WTC11 (cell line): ENCODE results near the gene TES. TPM values are rescaled to one million over a fixed set of nuclear protein-coding genes. Genes with fewer than 3 reads are reported as not detected.

Source experiments
- ATAC-seq: fragments of 200-7000 bp; cut with Tn5 transposase; 2 replicates; pipeline ENCODE4 v1.10.0; 2021; ENCODE audit warnings: mild to moderate bottlenecking, moderate library complexity
- CTCF ChIA-PET: fragments of 300-600 bp; sonication (Branson Sonifier 250); formaldehyde crosslinking; loops from one replicate; lab custom pipeline; 2021; ENCODE audit warnings: antibody characterized with exemption; lab: Charles Lee
- POLR2A ChIA-PET: fragments of 350-600 bp; sonication (Branson Sonifier 250); formaldehyde crosslinking; loops from one replicate; lab custom pipeline; 2021; ENCODE audit warnings: antibody characterized with exemption; lab: Charles Lee
- DNase-seq: peaks from one replicate; pipeline ENCODE4 v3.0.0; 2021; ENCODE audit warnings: low spot score
- H3K27ac Mint-ChIP-seq: 2 replicates; pipeline ENCODE4 v1.8.0; 2021; ENCODE audit warnings: mixed read lengths
- H3K27me3 Mint-ChIP-seq: 2 replicates; pipeline ENCODE4 v1.8.0; 2021; ENCODE audit warnings: low read depth, mild to moderate bottlenecking, moderate library complexity, mixed read lengths
- H3K36me3 Mint-ChIP-seq: 2 replicates; pipeline ENCODE4 v1.8.0; 2021; ENCODE audit warnings: mixed read lengths
- H3K4me1 Mint-ChIP-seq: 2 replicates; pipeline ENCODE4 v1.8.0; 2022; ENCODE audit warnings: mixed read lengths
- H3K4me3 Mint-ChIP-seq: 2 replicates; pipeline ENCODE4 v1.8.0; 2021; ENCODE audit warnings: mild to moderate bottlenecking, moderate library complexity, mixed read lengths
- H3K9me3 Mint-ChIP-seq: 2 replicates; pipeline ENCODE4 v1.8.0; 2021; ENCODE audit warnings: mixed read lengths
- ARID4B ChIP-seq: sonication (generic); formaldehyde crosslinking; IDR thresholded peaks from 2 replicates; pipeline ENCODE4 v1.8.0; 2023; ENCODE audit warnings: missing genetic modification reagents, mild to moderate bottlenecking, borderline replicate concordance
- ATF1 ChIP-seq: sonication (generic); formaldehyde crosslinking; IDR thresholded peaks from 2 replicates; pipeline ENCODE4 v1.8.1; 2023; ENCODE audit warnings: mild to moderate bottlenecking, moderate library complexity, missing genetic modification reagents
- CREB1 ChIP-seq: sonication (generic); formaldehyde crosslinking; IDR thresholded peaks from 2 replicates; pipeline ENCODE4 v1.8.0; 2023; ENCODE audit warnings: mild to moderate bottlenecking, missing genetic modification reagents
- ELF4 ChIP-seq: sonication (generic); formaldehyde crosslinking; IDR thresholded peaks from 2 replicates; pipeline ENCODE4 v1.8.1; 2022; ENCODE audit warnings: low read depth, mild to moderate bottlenecking, moderate library complexity, missing genetic modification reagents
- EMX1 ChIP-seq: fragments of 250-450 bp; sonication (Bioruptor Pico); IDR thresholded peaks from 2 replicates; pipeline ENCODE4 v1.8.0; 2021; ENCODE audit warnings: mild to moderate bottlenecking
- ESRRA ChIP-seq: sonication (generic); formaldehyde crosslinking; IDR thresholded peaks from 2 replicates; pipeline ENCODE4 v1.8.1; 2022; ENCODE audit warnings: mild to moderate bottlenecking, missing genetic modification reagents, borderline replicate concordance
- FOXJ3 ChIP-seq: sonication (generic); formaldehyde crosslinking; IDR thresholded peaks from 2 replicates; pipeline ENCODE4 v1.9.0; 2021; ENCODE audit warnings: missing genetic modification reagents, mild to moderate bottlenecking, borderline replicate concordance
- FOXK1 ChIP-seq: sonication (generic); formaldehyde crosslinking; IDR thresholded peaks from 2 replicates; pipeline ENCODE4 v1.8.0; 2022; ENCODE audit warnings: mild to moderate bottlenecking, moderate library complexity, missing genetic modification reagents
- FOXP1 ChIP-seq: sonication (generic); formaldehyde crosslinking; IDR thresholded peaks from 2 replicates; pipeline ENCODE4 v1.8.0; 2022; ENCODE audit warnings: missing genetic modification reagents, mild to moderate bottlenecking, moderate library complexity, borderline replicate concordance
- JAZF1 ChIP-seq: fragments of 250-450 bp; sonication (Bioruptor Pico); IDR thresholded peaks from 2 replicates; pipeline ENCODE4 v1.9.0; 2021; ENCODE audit warnings: moderate library complexity, mild to moderate bottlenecking, inconsistent platforms
- MXD4 ChIP-seq: fragments of 250-450 bp; sonication (Bioruptor Pico); IDR thresholded peaks from 2 replicates; pipeline ENCODE4 v1.8.0; 2021; ENCODE audit warnings: mild to moderate bottlenecking, moderate library complexity, borderline replicate concordance
- MYBL2 ChIP-seq: sonication (generic); formaldehyde crosslinking; IDR thresholded peaks from 2 replicates; pipeline ENCODE4 v1.8.1; 2023; ENCODE audit warnings: mild to moderate bottlenecking, moderate library complexity, missing genetic modification reagents
- NFATC4 ChIP-seq: fragments of 250-450 bp; sonication (Bioruptor Pico); IDR thresholded peaks from 2 replicates; pipeline ENCODE4 v1.9.0; 2021; ENCODE audit warnings: mild to moderate bottlenecking
- NFYB ChIP-seq: sonication (generic); formaldehyde crosslinking; conservative IDR thresholded peaks from 2 replicates; pipeline ENCODE4 v1.8.0; 2022; ENCODE audit warnings: low read depth, missing genetic modification reagents
- NR1H2 ChIP-seq: sonication (generic); formaldehyde crosslinking; IDR thresholded peaks from 2 replicates; pipeline ENCODE4 v1.9.0; 2021; ENCODE audit warnings: mild to moderate bottlenecking, moderate library complexity, missing genetic modification reagents
- OVOL2 ChIP-seq: fragments of 250-450 bp; sonication (Bioruptor Pico); IDR thresholded peaks from 2 replicates; pipeline ENCODE4 v1.9.0; 2021; ENCODE audit warnings: mild to moderate bottlenecking, borderline replicate concordance
- PREB ChIP-seq: sonication (generic); formaldehyde crosslinking; IDR thresholded peaks from 2 replicates; pipeline ENCODE4 v1.8.1; 2022; ENCODE audit warnings: mild to moderate bottlenecking, missing genetic modification reagents, moderate library complexity, borderline replicate concordance
- RELA ChIP-seq: sonication (generic); formaldehyde crosslinking; IDR thresholded peaks from 2 replicates; pipeline ENCODE4 v1.8.1; 2022; ENCODE audit warnings: missing genetic modification reagents, mild to moderate bottlenecking, borderline replicate concordance
- SMAD3 ChIP-seq: sonication (generic); formaldehyde crosslinking; IDR thresholded peaks from 2 replicates; pipeline ENCODE4 v1.8.0; 2022; ENCODE audit warnings: missing genetic modification reagents, mild to moderate bottlenecking, borderline replicate concordance
- TP53 ChIP-seq: sonication (generic); formaldehyde crosslinking; IDR thresholded peaks from 2 replicates; pipeline ENCODE4 v1.8.1; 2023; ENCODE audit warnings: mild to moderate bottlenecking, missing genetic modification reagents
- USF2 ChIP-seq: sonication (generic); formaldehyde crosslinking; IDR thresholded peaks from 2 replicates; pipeline ENCODE4 v1.8.1; 2023; ENCODE audit warnings: mild to moderate bottlenecking, missing genetic modification reagents, moderate library complexity
- ZMAT4 ChIP-seq: fragments of 250-450 bp; sonication (Bioruptor Pico); IDR thresholded peaks from 2 replicates; pipeline ENCODE4 v1.9.0; 2021; ENCODE audit warnings: mild to moderate bottlenecking
- ZNF121 ChIP-seq: sonication (generic); formaldehyde crosslinking; IDR thresholded peaks from 2 replicates; pipeline ENCODE4 v1.8.0; 2023; ENCODE audit warnings: missing genetic modification reagents
- ZNF281 ChIP-seq: sonication (generic); formaldehyde crosslinking; IDR thresholded peaks from 2 replicates; pipeline ENCODE4 v1.8.0; 2023; ENCODE audit warnings: mild to moderate bottlenecking, missing genetic modification reagents
- ZNF416 ChIP-seq: fragments of 250-450 bp; sonication (Bioruptor Pico); IDR thresholded peaks from 2 replicates; pipeline ENCODE4 v1.9.0; 2021; ENCODE audit warnings: mild to moderate bottlenecking, inconsistent platforms
- ZSCAN18 ChIP-seq: fragments of 250-450 bp; sonication (Bioruptor Pico); IDR thresholded peaks from 2 replicates; pipeline ENCODE4 v2.1.2; 2022; ENCODE audit warnings: mild to moderate bottlenecking, moderate library complexity
- total RNA-seq: library from RNA; stranded (reverse); gene quantifications from 3 replicates; pipeline ENCODE4 v1.2.3, GENCODE V29; 2021

The TES gene
- total RNA-seq, 1 experiment from 2014 or later = 48.5 TPM

- Mint-ChIP-seq H3K4me1 (peaks cover 25% of the 10 kb centered on the region), H3K27me3 (no peaks in the 10 kb centered on the region), H3K9me3 (no peaks in the 10 kb centered on the region), H3K4me3 (no peak overlapping the region), H3K36me3 (no peaks in the 10 kb centered on the region), H3K27ac (no peak overlapping the region)
- CTCF ChIA-PET = no interaction called here
- POLR2A ChIA-PET = no interaction called here
- DNase-seq (no peak), ATAC-seq (no peak)
- no peak for TF ChIP-seq NFATC4 (CRISPR knock-in tag)
- TF ChIP-seq CREB1 = no peak
- no peak for TF ChIP-seq ZMAT4 (CRISPR knock-in tag)
- no peak for TF ChIP-seq MYBL2 (CRISPR knock-in tag)
- no peak for TF ChIP-seq NR1H2 (CRISPR knock-in tag)
- no peak for TF ChIP-seq USF2 (CRISPR knock-in tag)
- no peak for TF ChIP-seq RELA (CRISPR knock-in tag)
- TF ChIP-seq FOXK1 = no peak
- no peak for TF ChIP-seq ARID4B
- no peak for TF ChIP-seq ATF1 (CRISPR knock-in tag)
- no peak for TF ChIP-seq PREB (CRISPR knock-in tag)
- TF ChIP-seq MXD4 (CRISPR knock-in tag) = no peak
- no peak for TF ChIP-seq ZNF121
- TF ChIP-seq ZNF416 (CRISPR knock-in tag) = no peak
- no peak for TF ChIP-seq ELF4 (CRISPR knock-in tag)
- TF ChIP-seq OVOL2 (CRISPR knock-in tag) = no peak
- no peak for TF ChIP-seq FOXP1 (CRISPR knock-in tag)
These were observed 63.6 kb downstream of the TES start for GRCh38 chr7:116273918-116274301.

GRCh38 chr7:116277070-116277469 lies 66.7 kb downstream of the TES start:
- ChIA-PET POLR2A (no interaction called here), CTCF (no interaction called here)
- Mint-ChIP-seq H3K4me1 (peaks cover 16% of the 10 kb centered on the region), H3K4me3 (no peak overlapping the region), H3K27ac (no peak overlapping the region), H3K36me3 (no peaks in the 10 kb centered on the region), H3K9me3 (no peaks in the 10 kb centered on the region), H3K27me3 (no peaks in the 10 kb centered on the region)
- ATAC-seq (no peak), DNase-seq (no peak)
- no peak for TF ChIP-seq FOXJ3 (CRISPR knock-in tag)
- no peak for TF ChIP-seq EMX1 (CRISPR knock-in tag)
- TF ChIP-seq ZNF281 (CRISPR knock-in tag) = no peak
- TF ChIP-seq CREB1 = no peak
- no peak for TF ChIP-seq TP53 (CRISPR knock-in tag)
- no peak for TF ChIP-seq JAZF1
- no peak for TF ChIP-seq OVOL2 (CRISPR knock-in tag)
- no peak for TF ChIP-seq ZSCAN18 (CRISPR knock-in tag)
- no peak for TF ChIP-seq ESRRA (CRISPR knock-in tag)
- TF ChIP-seq ZNF416 (CRISPR knock-in tag) = no peak
- TF ChIP-seq SMAD3 (CRISPR knock-in tag) = no peak
- TF ChIP-seq NFYB (CRISPR knock-in tag) = no peak
